ENCODE results near the gene PHLDB2.

The PHLDB2 gene

GRCh38 chr3:112002096-112002971 lies 143.3 kb downstream of the PHLDB2 start:
- no peak for DNase-seq

GRCh38 chr3:112003321-112004080 lies 144.4 kb downstream of the PHLDB2 start:
- no peak for DNase-seq

- no peak for DNase-seq
These were observed 145.1 kb downstream of the PHLDB2 start for GRCh38 chr3:112004187-112004586.

- no peak for DNase-seq
These were observed 145.6 kb downstream of the PHLDB2 start for GRCh38 chr3:112004669-112005068.

GRCh38 chr3:112005091-112005672 lies 146.1 kb downstream of the PHLDB2 start:
- no peak for DNase-seq

- DNase-seq = no peak
These were observed 148.6 kb downstream of the PHLDB2 start for GRCh38 chr3:112007633-112008032.

- DNase-seq = no peak
These were observed 150.6 kb downstream of the PHLDB2 start for GRCh38 chr3:112009670-112010069.

- peak; percentile 42 for DNase-seq
These were observed 151.6 kb downstream of the PHLDB2 start for GRCh38 chr3:112010636-112011035.

- no peak for DNase-seq
These were observed 152.4 kb downstream of the PHLDB2 start for GRCh38 chr3:112011376-112011940.

GRCh38 chr3:112012205-112012992 lies 153.3 kb downstream of the PHLDB2 start:
- DNase-seq = no peak

GRCh38 chr3:112013058-112013783 lies 154.2 kb downstream of the PHLDB2 start:
- DNase-seq = no peak

- DNase-seq = no peak
These were observed 154.7 kb downstream of the PHLDB2 start for GRCh38 chr3:112013784-112014143.

GRCh38 chr3:112017091-112017490 lies 158.0 kb downstream of the PHLDB2 start:
- DNase-seq = no peak

- no peak for DNase-seq
These were observed 159.6 kb downstream of the PHLDB2 start for GRCh38 chr3:112018712-112019111.

GRCh38 chr3:112019716-112020115 lies 160.7 kb downstream of the PHLDB2 start:
- DNase-seq = no peak

- no peak for DNase-seq
These were observed 161.6 kb downstream of the PHLDB2 start for GRCh38 chr3:112020674-112021085.

Measured in NCI-H187 treated with DMSO at 0.1 percent for 48 hours (cell line).